Smooth muscle cell (in vitro differentiated cells): ENCODE results near the gene FAM47E. TPM values are rescaled to one million over a fixed set of nuclear protein-coding genes. Genes with fewer than 3 reads are reported as not detected.

Source experiments
- DNase-seq: peaks from one replicate; lab custom pipeline; 2025; ENCODE audit not compliant: unreplicated experiment; lab: John Stamatoyannopoulos, UW
- H2AFZ ChIP-seq: fragments of 200-600 bp; sonication (generic); 2 replicates; pipeline ENCODE4 v1.6.0; 2016; ENCODE audit warnings: antibody characterized with exemption, low read depth, mild to moderate bottlenecking
- H3F3A ChIP-seq: fragments of 200-600 bp; sonication (generic); 2 replicates; pipeline ENCODE4 v1.6.0; 2017; ENCODE audit warnings: antibody characterized with exemption, low read depth
- H3K27ac ChIP-seq: fragments of 200-600 bp; sonication (generic); 2 replicates; pipeline ENCODE4 v1.5.1; 2016; ENCODE audit warnings: low read depth, mild to moderate bottlenecking
- H3K27me3 ChIP-seq: fragments of 200-600 bp; sonication (generic); 2 replicates; pipeline ENCODE4 v1.6.1; 2016; ENCODE audit warnings: low read depth, mild to moderate bottlenecking
- H3K36me3 ChIP-seq: fragments of 200-600 bp; sonication (generic); 2 replicates; pipeline ENCODE4 v1.5.1; 2016; ENCODE audit warnings: low read depth
- H3K4me1 ChIP-seq: fragments of 200-600 bp; sonication (generic); 2 replicates; pipeline ENCODE4 v1.5.1; 2016; ENCODE audit warnings: low read depth
- H3K4me2 ChIP-seq: fragments of 200-600 bp; sonication (generic); 2 replicates; pipeline ENCODE4 v1.6.0; 2016; ENCODE audit warnings: mild to moderate bottlenecking
- H3K4me3 ChIP-seq: fragments of 200-600 bp; sonication (generic); 2 replicates; pipeline ENCODE4 v1.5.1; 2016; ENCODE audit warnings: mild to moderate bottlenecking
- H3K79me2 ChIP-seq: fragments of 200-600 bp; sonication (generic); 2 replicates; pipeline ENCODE4 v1.6.0; 2016; ENCODE audit warnings: low read depth, mild to moderate bottlenecking
- H3K9ac ChIP-seq: fragments of 200-600 bp; sonication (generic); 2 replicates; pipeline ENCODE4 v1.6.0; 2016; ENCODE audit warnings: low read depth
- H3K9me3 ChIP-seq: fragments of 200-600 bp; sonication (generic); replicated peaks from 2 replicates; pipeline ENCODE4 v1.5.1; 2016; ENCODE audit warnings: low read depth
- H4K20me1 ChIP-seq: fragments of 200-600 bp; sonication (generic); 2 replicates; pipeline ENCODE4 v1.6.0; 2016; ENCODE audit warnings: low read depth
- WGBS: methylation state at CpG from one replicate; pipeline ENCODE4 v1.1.7; 2016; ENCODE audit warnings: low lambda C conversion rate; 5-methylcytosine and 5-hydroxymethylcytosine counted together
- polyA plus RNA-seq: library from polyadenylated mRNA; unstranded; fragments of >200 nt; fragmentation: Nextera tagmentation; extraction: Ambion mirVana; gene quantifications from 2 replicates; pipeline ENCODE4 v1.2.1, GENCODE V29; 2016
- total RNA-seq: library from RNA; depleted of rRNA; stranded (reverse); fragments of >200 nt; gene quantifications from 2 replicates; pipeline ENCODE4 v1.2.3, GENCODE V29; 2014
- TF ChIP-seq, protein P1 (sequence below): fragments of 200-600 bp; sonication (generic); IDR thresholded peaks from 2 replicates; pipeline ENCODE4 v1.5.1; 2017; ENCODE audit warnings: borderline replicate concordance, mild to moderate bottlenecking, antibody characterized with exemption; ENCODE audit not compliant: insufficient read depth, poor library complexity, severe bottlenecking

Gene FAM47E
- total and polyA plus RNA-seq, 2 experiments from 2014 or later, result 0.63 to 0.73 TPM

DNA sequence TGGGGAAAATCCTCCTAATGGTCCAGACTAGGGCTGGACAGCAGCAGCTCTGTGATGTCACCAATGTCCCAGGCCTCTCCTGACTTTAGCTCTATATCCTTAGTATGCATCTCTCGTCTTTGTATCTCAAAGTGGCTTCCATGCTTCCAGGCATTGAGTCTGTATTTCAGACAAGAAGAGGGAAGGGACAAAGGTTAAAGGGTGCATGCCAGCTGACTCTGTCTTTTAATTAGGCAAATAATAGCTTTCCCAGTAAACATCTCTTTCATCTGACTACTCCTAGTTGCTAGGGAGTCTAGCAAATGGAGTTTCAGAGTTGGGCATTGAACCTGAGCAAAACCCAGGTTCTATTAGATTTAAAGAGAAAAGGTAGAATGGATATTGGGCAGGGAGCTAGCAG is 5.4 kb downstream of the FAM47E start:
- TF ChIP-seq, protein P1, sequence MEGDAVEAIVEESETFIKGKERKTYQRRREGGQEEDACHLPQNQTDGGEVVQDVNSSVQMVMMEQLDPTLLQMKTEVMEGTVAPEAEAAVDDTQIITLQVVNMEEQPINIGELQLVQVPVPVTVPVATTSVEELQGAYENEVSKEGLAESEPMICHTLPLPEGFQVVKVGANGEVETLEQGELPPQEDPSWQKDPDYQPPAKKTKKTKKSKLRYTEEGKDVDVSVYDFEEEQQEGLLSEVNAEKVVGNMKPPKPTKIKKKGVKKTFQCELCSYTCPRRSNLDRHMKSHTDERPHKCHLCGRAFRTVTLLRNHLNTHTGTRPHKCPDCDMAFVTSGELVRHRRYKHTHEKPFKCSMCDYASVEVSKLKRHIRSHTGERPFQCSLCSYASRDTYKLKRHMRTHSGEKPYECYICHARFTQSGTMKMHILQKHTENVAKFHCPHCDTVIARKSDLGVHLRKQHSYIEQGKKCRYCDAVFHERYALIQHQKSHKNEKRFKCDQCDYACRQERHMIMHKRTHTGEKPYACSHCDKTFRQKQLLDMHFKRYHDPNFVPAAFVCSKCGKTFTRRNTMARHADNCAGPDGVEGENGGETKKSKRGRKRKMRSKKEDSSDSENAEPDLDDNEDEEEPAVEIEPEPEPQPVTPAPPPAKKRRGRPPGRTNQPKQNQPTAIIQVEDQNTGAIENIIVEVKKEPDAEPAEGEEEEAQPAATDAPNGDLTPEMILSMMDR, result no peak
- Histone ChIP-seq H4K20me1 (no peaks in the 10 kb centered on the region), H3K79me2 (no peaks in the 10 kb centered on the region), H3K4me1 (peaks cover 3% of the 10 kb centered on the region), H3K4me3 (no peak overlapping the region), H3K9me3 (no peaks in the 10 kb centered on the region), H3K27ac (no peak overlapping the region), H3K4me2 (no peak overlapping the region), H2AFZ (no peak overlapping the region), H3K9ac (no peak overlapping the region), H3K27me3 (peaks cover 10% of the 10 kb centered on the region), H3K36me3 (no peaks in the 10 kb centered on the region), H3F3A (no peaks in the 10 kb centered on the region)
- 75% methylated on average over 1 of the region's 1 CpG for WGBS
- DNase-seq, result no peak

DNA sequence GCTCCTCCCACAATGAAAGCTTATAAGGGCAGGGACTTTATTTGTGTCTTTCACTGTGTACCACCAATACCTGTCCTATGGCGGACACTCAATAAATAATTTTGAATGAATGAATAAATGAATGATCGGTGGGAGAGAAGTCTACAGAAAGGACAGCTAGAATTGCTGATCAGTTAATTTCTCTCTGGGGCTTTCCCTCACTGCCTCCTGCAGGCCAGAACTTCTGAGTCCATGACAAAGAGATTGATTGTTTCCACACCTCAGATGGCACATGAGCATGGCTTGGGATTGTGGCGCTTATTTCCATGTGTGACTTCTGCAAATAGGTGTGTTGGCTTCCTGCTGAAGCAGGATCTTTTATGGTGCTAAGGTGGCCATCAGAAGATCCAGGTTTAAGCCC is 6.3 kb downstream of the FAM47E start:
- Histone ChIP-seq H3K79me2 (no peaks in the 10 kb centered on the region), H2AFZ (no peak overlapping the region), H3K9me3 (no peaks in the 10 kb centered on the region), H3K27ac (no peak overlapping the region), H3K27me3 (peaks cover 10% of the 10 kb centered on the region), H3K4me2 (no peak overlapping the region), H4K20me1 (no peaks in the 10 kb centered on the region), H3F3A (no peaks in the 10 kb centered on the region), H3K9ac (no peak overlapping the region), H3K36me3 (no peaks in the 10 kb centered on the region), H3K4me1 (no peaks in the 10 kb centered on the region), H3K4me3 (no peak overlapping the region)
- DNase-seq, result no peak
- 96% methylated on average over 3 of the region's 3 CpGs for WGBS
- TF ChIP-seq, protein P1, result no peak

DNA sequence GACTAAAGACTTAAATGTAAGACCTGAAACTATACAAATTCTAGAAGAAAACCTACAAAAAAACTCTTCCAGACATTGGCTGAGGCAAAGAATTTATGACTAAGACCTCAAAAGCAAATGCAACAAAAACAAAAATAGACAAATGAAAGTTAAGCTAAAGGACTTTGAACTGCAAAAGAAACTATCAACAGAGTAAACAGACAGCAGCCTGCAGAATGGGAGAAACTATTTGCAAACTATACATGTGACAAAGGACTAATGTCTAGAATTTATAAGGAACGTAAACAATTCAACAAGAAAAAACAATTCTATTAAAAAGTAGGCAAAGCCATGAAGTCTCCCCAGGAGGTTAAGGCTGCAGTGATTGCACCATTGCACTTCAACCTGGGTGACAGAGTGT is 9.1 kb downstream of the FAM47E start:
- H3K79me2 ChIP-seq, result no peaks in the 10 kb centered on the region
- no peaks in the 10 kb centered on the region for H3F3A ChIP-seq
- H3K27me3 ChIP-seq, result no peaks in the 10 kb centered on the region
- H2AFZ ChIP-seq, result no peak overlapping the region
- no peaks in the 10 kb centered on the region for H3K4me1 ChIP-seq
- no peaks in the 10 kb centered on the region for H4K20me1 ChIP-seq
- H3K9me3 ChIP-seq, result no peaks in the 10 kb centered on the region
- no peak for DNase-seq
- H3K9ac ChIP-seq, result no peak overlapping the region
- WGBS, result 67% methylated on average over 1 of the region's 1 CpG
- H3K4me3 ChIP-seq, result no peak overlapping the region
- TF ChIP-seq, protein P1, result no peak
- H3K4me2 ChIP-seq, result no peak overlapping the region
- no peaks in the 10 kb centered on the region for H3K36me3 ChIP-seq
- no peak overlapping the region for H3K27ac ChIP-seq

DNA sequence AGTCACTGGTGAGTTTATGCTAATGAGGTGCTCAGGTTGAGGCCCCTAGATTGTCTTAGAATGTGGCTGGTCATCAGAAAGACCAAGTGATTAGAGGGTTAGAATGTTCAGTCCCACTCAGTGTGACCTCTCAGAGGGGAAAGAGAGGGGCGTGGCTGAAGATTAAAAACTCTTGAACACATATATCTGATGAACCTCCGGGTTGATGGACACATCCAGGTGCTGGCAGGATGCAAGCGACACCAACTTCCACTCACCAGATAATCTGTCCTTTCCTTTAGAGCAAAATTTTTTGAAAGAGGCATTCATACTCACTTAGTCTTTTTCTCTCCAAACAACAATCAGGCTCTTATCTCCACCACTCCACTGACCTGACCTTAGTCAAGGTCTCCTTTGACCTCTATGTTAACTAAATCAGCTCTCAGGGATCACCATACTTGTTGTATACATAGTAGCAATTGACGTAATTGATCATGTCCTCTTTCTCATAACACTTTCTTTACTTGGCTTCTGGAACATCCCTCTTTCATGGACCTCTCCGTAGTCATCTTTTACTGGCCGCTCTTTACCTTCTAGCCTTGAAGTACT is 14.2 kb downstream of the FAM47E start:
- 94% methylated on average over 6 of the region's 6 CpGs for WGBS
- Histone ChIP-seq H3K4me3 (no peak overlapping the region), H3K36me3 (no peaks in the 10 kb centered on the region), H3K79me2 (no peaks in the 10 kb centered on the region), H3K4me2 (no peak overlapping the region), H3F3A (no peaks in the 10 kb centered on the region), H3K4me1 (no peaks in the 10 kb centered on the region), H2AFZ (no peak overlapping the region), H4K20me1 (no peaks in the 10 kb centered on the region), H3K9ac (no peak overlapping the region), H3K27ac (no peak overlapping the region), H3K9me3 (no peaks in the 10 kb centered on the region), H3K27me3 (no peaks in the 10 kb centered on the region)
- no peak for DNase-seq
- TF ChIP-seq, protein P1, result no peak
